ENCODE results near the gene ZBTB7C.

Gene ZBTB7C

DNA sequence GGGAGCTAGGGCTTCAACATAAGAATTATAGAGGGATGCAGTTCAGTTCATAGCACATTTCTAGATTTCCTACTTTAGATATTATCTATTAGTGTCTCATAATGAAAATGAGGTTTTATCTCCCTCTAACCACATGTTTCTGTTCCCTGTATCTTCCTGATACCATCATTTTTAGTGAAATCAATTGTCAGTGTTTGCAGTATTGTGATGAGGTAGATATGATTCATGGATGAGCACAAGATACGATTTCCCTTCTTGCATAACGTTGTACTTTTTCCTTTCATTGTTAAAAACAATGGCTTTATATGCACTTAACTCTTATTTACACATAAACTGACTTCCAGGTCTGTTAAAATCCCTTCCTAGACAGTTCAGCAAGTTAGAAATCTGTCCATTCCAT is 211.4 kb downstream of the ZBTB7C start:
- DNase-seq (ENCODE audit: low read depth), result no peak
- H3K4me3 ChIP-seq (ENCODE audit: low read length), result no peak overlapping the region
- no peak for TF ChIP-seq CTCF (conservative IDR thresholded peaks at IDR 0.05; ENCODE audit: low read length)

DNA sequence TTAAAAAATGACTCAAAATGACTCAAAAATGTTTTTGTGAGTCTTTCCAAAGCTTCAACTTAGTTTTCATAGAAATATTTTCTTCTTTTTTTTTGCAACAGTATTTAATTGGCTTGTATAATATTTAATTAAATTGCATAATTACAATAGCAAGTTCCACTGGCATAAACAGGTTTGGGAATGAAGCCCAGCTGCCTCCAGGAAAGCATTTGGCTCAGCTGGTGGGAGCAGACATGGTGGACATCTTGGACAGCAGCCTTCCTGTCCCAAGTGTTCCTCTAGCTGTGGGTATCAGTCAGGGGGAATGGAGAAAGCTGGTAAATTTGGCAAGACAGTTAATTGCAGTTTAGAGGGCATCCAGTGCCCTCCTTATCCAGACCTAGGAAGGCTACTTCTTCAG is 213.4 kb downstream of the ZBTB7C start:
- no peak for TF ChIP-seq CTCF (conservative IDR thresholded peaks at IDR 0.05; ENCODE audit: low read length)
- no peak overlapping the region for H3K4me3 ChIP-seq (ENCODE audit: low read length)
- no peak for DNase-seq (ENCODE audit: low read depth)

DNA sequence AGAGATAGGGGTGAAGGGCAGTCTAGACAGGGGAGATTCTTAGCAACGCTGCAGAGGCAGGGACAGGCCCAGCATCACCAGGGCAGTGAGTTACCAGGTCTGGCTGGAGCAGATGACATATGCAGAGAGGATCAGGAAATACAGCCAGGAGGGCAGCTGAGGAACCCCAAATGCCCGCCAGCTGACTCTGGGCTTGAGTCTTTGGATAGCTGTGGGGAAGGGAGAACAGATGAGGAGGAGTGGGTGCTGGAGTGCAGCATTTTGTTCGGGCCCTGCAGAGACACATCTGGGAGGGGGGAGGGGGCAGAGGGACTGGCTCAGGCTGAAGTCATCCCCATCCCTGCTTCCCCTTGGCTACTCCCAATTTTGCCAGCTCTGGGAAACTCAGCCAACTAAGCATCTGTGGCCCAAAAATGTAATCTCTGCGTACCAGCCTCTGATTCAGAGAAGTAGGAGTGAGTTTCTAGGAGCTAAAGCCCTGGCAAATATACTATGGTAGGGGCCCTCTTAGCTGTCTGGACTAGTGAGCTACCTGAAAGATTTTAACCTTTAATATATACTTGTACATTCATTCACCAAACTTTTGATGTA is 214.5 kb downstream of the ZBTB7C start:
- DNase-seq (ENCODE audit: low read depth), result no peak
- no peak overlapping the region for H3K4me3 ChIP-seq (ENCODE audit: low read length)
- TF ChIP-seq CTCF (conservative IDR thresholded peaks at IDR 0.05; ENCODE audit: low read length), result no peak

- no peak for TF ChIP-seq CTCF (conservative IDR thresholded peaks at IDR 0.05; ENCODE audit: low read length)
- no peak for DNase-seq (ENCODE audit: low read depth)
- H3K4me3 ChIP-seq (ENCODE audit: low read length), result no peak overlapping the region
Observed at GRCh38 chr18:48193521-48194492, 215.4 kb downstream of the ZBTB7C start.

- no peak for TF ChIP-seq CTCF (conservative IDR thresholded peaks at IDR 0.05; ENCODE audit: low read length)
- DNase-seq (ENCODE audit: low read depth), result no peak
- no peak overlapping the region for H3K4me3 ChIP-seq (ENCODE audit: low read length)
Observed at GRCh38 chr18:48192542-48192941, 216.6 kb downstream of the ZBTB7C start.

GRCh38 chr18:48191494-48191893 is 217.7 kb downstream of the ZBTB7C start:
- DNase-seq (ENCODE audit: low read depth), result no peak
- no peak for TF ChIP-seq CTCF (conservative IDR thresholded peaks at IDR 0.05; ENCODE audit: low read length)
- H3K4me3 ChIP-seq (ENCODE audit: low read length), result no peak overlapping the region

- TF ChIP-seq CTCF (conservative IDR thresholded peaks at IDR 0.05; ENCODE audit: low read length), result no peak
- H3K4me3 ChIP-seq (ENCODE audit: low read length), result no peak overlapping the region
- DNase-seq (ENCODE audit: low read depth), result no peak
Observed at GRCh38 chr18:48190994-48191393, 218.2 kb downstream of the ZBTB7C start.

All from AG10803 (cell line).